Activated T-cell treated with anti-CD3 and anti-CD28 coated beads, Interleukin-2, amount 50 U/mL, for 48 hours (primary cell): ENCODE results near the gene POP4.

Experiments used
- DNase-seq, 2 experiments: peaks; one replicate each; pipeline ENCODE4 v3.0.0-alpha.2; 2020

Gene POP4

DNA sequence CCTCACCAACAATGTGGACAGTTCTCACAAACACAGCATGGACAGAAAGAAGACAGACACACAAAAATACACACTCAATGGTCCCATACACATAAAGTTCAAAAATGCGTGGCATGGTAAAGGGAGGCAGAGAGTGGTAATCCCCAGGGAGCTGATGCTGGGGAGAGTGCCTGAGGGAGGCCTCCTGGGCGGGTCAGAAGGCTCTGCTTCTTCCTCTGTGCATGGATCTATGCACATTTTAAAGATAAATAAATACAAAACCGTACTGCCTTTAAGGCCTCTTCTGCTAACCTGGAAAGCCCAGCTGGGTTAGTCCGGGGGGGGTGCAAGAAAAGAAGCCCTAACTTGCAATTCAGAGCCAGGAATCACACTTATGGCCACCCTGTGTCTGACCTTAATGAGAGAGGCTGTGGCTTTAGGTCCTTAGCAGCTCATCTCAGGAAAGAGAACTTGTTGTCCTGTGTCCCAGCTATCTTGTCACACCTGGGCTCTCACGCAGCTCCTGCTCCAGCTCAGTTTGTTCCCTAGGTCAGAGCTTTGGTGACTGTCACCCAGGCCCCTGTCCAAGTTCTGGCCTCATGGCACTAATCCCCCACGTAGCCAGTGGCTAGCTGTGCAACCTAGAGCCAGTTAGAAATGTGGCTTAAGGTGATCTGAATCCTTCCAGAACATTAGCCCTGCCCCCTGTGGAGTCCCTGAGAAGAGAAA, 28.5 kb downstream of the POP4 start:
- no peak for DNase-seq

DNA sequence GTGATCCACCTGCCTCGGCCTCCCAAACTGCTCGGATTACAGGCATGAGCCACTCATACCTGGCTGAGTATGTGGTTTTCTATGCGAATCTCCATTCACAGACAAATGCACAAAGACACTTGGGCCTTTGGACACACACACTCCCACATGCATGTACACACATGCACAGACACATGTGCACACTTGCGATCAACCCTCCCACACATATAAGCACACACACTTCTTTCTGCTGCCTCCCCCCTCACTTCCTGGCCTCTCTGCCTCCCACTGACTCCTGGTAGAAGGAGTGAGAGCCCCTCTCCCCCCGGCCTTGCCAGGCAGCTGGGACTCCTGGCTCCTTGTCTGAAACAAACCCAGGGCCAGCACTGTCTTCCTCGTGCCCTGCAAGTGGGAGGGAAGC, 29.9 kb downstream of the POP4 start:
- DNase-seq: no peak

DNA sequence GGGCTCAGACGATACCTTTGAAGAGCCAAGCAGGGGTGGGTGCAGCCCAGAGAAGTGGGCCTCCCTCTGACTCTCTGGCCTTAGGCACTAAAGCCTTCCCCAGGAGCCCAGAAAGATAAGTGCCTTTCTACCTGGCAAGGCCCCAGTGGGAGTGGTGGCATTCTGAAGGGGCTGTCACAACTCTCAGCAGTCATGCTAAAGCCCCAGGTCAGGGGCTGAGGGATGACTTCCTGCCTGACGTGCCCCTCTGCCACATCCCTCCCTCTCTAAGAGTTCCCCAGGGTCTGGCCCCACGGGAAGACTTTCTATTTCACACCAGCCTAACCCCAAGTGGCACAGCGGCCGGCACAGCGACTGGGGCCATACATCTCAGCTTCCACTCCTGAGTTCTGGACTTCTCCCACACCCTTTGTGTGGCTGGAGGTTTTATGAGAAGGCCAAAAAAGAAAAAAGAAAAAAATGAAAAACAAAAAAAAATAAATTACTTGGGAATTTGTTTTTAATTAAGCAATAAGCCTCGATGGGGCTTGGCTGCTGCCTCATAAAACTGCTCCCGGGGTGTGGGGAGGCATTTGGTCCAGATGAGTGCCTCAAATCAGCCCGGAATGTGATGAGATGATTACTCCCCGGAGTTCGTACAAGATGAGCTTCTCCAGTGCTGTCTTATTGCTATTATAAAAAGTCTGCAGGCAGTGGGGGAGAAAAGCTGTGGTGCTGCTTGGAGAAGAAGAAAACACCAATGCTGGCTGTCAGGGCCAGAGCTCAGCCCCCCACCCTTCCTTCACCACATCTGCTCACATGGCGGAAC, 30.7 kb downstream of the POP4 start:
- no peak for DNase-seq

DNA sequence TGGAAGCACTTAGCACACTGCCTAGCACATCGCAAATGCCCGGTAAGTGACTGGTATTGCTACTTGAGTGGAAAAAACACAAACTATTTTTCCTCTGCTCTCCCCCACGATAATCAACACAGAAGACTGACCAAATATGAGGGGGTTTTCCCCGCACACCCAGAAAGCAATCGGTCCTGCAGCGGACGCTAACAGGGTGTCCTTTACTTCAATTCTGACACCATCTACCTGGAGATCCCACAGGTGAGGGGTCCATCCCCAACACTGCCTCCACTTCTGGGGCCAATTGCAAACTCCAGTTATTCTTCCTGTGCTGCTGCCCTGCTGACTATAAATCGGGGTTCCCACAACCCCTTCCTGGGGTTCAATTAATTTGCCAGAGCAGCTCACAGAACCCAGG, 33.0 kb downstream of the POP4 start:
- no peak for DNase-seq

DNA sequence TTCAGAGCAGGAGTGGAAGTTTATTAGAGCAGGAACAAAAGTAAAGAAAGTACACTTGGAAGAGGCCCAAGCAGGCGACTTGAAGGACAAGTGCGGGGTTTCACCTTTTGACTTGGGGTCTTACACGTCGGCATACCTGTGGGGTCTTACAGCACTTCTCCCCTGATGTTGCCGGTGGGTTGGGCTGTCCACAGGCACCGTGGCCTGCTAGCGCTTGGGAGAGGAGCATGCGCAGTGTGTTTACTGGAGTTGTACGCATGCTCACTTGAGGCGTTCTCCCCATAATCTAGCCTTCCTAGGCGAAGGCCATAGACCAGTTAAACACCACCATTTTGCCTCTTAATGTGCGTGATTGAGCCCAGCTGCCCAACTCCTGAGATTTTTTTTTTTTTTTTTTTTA, 34.1 kb downstream of the POP4 start:
- DNase-seq: no peak

DNA sequence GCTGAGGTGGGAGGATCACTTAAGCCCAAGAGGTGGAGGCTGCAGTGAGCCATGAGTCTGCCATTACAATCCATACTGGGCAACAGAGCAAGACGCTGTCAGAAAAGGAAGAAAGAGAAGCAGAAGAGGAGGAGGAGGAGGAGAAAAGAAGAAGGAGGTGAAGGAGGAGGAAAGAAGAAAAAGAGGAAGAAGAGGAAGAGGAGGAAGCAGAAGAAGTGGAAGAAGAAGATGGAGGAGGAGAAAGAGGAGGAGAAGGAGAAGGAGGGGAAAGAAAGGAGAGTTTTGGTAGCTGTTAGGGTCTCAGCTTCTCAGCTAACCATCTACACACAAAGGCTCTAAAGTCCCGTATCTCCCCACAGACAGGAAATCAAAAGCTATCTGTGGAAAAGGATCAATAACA, 35.5 kb downstream of the POP4 start:
- no peak for DNase-seq

DNA sequence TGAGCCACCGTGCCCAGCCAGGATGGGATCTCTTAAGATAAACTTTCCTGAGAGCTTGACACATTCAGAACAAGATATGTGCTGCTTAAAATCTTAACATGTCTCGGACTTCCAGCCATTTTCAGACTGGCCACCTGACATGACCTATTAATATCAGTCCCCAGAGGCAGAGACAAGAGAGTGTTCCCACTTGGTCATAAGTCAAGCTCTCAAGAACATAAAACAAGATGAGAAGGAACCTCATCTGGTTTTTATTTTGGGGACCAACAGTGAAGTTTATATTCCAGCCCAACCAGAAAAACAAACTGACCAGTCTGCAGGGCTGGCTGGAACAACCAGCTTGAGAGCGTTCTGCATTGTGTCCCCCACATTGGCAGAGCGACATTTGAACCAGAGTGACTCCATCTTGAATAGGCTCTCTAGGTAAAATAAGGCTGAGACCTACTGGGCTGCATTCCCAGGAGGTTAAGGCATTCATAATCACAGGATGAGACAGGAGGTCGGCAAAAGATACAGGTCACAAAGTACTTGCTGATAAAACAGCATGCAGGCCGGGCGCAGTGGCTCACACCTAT, 37.4 kb downstream of the POP4 start:
- no peak for DNase-seq

DNA sequence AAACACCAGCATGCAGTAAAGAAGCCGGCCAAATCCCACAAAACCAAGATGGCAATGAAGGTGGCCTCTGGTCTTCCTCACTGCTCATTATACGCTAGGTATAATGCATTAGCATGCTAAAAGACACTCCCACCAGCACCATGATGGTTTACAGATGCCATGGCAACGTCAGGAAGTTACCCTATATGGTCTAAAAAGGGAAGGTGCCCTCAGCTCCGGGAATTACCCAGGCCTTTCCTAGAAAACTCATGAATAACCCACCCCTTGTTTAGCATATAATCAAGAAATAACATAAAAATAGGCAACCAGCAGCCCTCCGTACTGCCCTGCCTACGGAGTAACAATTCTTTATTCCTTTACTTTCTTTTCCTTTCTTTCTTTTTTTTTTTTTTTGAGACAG, 38.1 kb downstream of the POP4 start:
- DNase-seq: no peak

DNA sequence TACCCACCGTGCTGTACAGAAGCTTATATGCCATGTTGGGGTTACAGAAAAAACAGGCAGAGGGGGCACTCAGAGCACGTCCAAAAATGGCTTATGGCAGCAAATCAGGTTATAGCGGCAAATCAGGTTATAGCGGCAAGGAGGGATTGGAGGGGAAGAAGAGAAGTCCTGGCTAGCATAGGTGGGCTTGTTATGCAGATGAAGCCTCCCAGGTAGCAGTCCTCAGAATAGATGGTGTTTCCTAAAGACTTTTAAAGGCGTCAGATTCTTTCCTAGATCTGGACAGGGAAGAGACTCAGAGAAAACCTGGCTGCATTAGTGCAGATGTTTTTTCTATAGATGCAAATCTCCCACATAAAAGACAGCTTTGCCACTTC, 39.4 kb downstream of the POP4 start:
- DNase-seq: no peak

DNA sequence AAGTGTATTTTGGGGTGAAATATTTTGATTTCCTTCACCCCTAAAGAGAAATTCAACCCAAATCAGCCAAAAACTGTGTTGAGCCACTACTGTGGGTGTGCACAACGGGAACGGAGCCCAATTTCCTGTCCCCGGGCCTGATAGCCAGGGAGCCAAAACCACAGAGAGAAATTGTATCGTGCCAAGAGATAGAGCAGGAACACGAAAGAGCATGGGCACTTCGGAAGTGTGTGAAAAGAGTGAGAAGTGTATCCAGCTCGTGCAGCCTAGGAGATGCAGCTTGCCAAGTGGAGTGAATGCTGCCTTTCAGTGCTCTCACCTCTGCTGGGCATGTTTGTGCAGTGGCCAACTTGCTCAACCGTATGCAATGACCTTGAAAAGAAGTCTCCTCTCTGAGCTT, 39.8 kb downstream of the POP4 start:
- DNase-seq: peak in 1 of 2 experiments; percentile 23

DNA sequence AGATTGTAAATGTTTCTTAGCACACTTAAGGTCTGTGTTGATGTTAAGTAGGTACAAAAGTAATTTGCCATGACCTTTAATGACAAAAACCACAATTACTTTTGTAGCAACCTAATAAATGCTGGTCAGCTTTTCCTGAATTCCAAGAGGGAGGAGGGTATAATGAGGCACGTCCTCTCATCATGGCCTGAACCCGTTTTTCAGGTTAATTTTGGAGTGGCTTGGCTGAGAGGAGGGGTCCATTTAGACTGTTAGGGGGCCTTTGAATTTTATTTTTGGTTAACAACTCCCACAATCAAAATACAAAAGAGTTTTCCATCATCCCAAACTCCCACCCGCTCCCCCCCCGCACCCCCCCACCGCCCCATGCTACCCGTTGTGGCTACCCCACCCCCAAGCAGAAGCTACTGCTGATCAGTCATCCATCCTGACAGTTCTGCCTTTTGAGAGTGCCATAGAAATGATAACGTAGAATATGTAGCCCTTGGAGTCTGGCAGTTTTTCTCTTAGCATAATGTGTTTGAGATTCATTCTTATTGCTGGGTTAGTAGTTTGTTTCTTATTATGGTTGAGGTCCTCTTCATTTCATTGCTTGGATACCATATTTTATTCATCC, 44.8 kb downstream of the POP4 start:
- no peak for DNase-seq

DNA sequence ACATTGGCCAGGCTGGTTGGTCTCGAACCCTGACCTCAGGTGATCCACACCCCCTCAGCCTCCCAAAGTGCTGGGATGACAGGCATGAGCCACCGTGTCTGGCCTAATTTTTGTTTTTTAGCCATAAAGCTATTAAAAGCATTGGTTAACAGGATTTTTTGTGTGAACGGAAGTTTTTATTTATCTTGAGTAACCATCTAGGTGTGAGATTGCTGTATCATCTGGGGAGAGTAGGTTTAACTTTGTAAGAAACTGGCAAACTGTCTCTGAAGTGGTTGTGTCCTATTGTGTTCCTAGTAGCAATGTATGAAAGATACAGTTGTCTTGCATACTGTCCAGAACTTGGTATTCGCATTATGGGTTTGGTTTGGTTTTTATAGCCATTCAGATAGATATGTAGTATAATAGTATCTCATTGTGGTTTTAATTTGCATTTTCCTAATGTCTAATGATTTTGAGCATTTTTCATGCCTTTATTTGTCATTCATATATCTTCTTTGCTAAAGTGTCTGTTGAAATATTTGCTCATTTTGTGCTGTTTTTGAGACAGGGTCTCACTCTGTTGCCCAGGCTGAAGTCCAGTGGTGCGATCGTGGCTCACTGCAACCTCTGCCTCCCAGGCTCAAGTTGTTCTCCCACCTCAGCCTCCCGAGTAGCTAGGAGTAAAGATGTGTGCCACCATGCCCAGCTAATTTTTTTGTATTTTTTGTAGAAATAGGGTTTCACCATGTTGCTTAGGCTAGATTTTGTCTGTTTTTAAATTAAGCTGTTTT, 45.7 kb downstream of the POP4 start:
- no peak for DNase-seq

DNA sequence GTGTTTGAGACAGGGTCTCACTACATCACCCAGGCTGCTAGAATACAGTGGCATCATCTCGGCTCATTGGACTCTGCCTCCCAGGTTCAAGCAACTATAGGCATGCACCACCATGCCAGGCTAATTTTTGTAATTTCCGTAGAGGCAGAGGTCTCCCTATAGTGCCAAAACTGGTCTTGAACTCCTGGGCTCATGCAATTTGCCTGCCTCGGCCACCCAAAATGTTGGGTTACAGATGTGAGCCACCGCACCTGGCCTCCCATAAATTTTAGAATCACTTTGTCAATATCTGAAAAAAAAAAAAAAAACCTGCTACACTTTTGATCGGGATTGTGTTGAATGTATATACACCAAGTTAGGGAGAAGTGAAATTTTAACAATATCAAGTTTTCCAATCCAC, 47.3 kb downstream of the POP4 start:
- DNase-seq: no peak

DNA sequence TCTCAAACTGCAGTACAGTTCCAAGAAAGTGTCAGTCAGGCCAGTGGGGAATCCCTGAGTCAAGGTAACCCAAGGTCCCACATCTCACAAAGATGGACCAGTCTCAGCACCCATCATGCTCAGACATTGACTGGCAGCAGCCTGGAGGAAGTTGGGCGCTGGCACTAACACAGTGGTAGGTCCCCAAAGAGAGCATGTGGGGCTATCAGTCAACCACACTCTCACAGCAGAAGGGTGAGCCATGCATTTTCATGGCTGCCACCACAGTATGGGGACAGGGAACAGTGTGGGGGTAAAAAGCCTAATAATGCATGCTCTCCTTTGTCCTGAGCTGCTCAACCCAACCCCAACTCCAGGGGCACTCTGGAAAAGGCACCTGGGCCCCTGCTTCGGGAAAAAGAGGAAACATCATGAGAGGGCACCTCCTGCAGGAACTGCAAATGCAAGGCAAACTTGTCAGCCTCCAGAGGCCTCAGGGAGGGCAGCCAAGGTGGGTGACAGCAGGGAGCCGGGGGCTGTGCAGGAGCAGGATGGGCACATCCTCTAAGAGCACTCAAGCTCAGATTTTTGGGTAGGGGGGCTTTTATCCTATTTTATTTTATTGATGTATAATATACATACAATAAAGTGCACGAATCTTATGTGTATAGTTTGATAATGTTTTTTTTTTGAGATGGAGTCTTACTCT, 49.7 kb downstream of the POP4 start:
- no peak for DNase-seq

DNA sequence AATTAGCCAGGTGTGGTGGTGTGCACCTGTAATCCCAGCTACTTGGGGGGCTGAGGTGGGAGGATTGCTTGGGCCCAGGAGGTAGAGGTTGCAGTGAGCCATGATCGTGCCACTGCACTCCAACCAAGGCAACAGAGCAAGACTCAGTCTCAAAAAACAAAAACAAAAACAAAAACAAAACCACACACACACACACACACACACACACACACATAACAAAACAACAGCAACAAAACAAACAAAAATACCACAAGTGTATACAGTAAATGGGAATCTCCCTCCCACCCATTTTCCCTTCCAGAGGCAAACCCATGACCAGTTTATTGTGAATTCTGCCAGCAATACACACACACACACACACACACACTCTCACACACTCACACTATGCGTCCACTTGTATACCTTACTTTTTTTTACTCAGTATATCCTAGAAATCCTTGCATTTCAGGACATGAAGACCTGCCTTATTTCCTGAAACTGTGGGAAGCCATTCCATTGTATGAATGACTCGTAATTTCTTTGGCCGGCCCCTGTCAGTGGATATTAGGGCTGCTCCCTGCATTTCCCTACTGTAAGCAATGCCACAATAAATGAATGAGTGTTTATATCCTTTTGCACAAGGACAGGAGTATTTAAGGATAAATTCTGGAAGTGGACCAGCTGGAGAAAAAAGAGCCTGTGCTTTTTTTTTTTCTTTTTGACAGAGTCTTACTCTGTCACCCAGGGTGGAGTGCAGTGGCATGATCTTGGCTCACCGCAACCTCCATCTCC, 52.3 kb downstream of the POP4 start:
- no peak for DNase-seq

DNA sequence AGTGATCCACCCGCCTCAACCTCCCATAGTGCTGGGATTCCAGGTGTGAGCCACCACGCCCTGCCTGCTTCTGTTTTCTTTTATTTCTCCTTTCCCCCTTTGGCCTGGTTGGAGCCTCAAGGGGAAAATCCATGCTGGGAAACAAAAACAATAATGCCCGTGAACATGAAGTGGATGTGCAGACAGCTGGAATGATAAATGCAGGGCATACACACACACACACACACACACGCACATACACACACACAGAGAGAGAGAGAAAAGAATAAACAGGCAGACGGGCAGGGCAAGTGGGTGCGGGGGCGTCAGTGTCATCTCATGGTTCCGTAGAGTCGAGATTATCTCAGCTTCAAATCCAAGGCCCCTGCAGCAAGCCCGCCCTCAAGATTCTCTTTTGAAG, 54.8 kb downstream of the POP4 start:
- DNase-seq: peak; percentile 58 to 72

DNA sequence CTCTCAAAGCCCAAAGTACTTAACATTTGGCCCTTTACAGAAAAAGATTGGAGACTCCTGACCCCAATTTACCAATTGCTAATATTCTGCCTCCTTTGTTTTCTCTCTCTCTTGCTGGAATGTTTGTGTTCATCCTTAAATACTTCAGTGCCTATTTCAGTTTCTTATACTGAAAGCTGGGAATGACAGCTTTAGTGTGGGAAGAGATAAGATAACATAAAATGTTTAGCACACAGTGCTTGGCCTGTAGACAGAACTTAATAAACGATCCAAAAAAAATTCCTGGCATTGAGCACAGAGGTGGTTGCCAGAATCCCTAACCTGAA, 56.2 kb downstream of the POP4 start:
- DNase-seq: no peak

DNA sequence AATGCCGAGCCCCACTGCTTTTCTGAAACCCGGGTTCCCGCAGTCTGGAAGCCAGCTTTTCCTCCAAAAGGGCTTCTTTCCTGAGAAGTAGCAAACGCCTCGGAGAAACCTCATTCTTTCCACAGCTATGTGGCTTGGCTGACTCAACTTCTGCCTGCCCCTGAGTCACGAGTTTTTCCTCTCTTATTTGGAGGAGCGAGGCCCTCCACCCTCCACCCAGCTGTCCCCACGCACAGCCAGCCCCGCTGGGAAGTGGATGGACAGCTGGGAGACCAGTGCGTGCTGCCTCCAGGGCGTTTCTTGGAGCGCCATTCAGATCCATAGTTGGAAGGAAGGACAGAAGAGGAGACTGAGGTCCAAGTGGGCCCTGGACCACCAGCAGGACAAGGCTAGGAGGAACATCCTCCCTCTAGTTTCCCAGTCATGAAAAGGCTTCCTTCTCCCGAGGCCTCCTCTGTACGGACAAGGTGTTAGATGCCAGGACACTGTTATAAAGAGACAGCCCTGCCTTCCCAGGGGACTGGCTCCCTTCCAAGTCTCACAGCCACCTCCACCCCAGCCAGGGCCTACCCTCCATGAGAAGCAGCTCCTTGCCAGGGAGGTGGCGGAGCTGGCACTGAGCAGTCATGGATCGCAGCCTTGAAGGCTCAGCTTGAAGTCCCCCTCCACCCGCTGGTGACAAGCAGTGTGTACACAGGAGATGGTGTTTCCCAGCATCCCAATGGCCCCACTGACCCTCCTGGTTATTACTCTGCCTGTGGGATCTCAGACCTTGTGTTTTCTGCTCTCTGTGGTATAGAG, 56.7 kb downstream of the POP4 start:
- peak; percentile 65 to 70 for DNase-seq

DNA sequence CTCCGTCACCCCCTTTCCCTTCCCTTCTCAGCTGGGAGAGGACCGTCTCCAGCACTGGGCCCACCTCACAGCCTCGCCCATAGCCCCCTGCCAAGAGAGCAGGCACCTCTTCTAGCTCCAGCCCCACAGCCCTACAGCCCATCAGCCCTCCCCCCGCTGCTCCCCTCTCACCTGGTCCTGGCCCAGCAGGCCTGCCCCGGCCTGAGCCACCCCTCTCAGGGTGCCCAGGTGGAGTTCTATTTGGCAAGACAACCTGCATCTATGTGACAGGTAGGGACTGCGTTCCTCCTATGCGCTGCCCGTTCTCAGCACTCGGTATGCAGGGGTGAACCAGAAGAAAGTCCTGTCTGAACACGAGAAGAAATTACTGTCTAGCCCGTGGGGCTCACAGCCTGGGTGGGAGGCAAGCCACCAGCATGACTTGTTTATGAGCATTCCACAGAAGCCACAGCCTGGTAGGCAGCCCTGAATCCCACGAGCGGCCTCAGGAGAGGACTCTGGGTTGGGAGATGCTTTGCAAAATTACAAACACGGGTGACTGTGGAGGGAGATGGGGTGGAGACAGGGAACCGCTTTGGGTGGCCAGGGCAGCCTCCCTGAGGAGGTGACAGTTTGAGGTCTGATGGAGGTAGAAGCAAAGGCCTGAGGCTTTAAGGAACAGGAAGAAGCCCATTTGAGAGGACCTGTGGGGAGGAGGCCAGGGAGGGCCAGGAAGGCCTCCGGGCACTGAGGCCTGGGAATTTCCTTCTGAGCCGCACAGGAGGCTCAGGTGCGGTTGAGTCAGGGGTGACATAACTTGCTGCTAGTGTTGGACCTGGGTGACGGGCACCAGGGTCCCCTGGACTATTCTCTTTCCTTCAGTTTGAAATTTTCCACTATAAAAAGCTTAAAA, 58.0 kb downstream of the POP4 start:
- no peak for DNase-seq

DNA sequence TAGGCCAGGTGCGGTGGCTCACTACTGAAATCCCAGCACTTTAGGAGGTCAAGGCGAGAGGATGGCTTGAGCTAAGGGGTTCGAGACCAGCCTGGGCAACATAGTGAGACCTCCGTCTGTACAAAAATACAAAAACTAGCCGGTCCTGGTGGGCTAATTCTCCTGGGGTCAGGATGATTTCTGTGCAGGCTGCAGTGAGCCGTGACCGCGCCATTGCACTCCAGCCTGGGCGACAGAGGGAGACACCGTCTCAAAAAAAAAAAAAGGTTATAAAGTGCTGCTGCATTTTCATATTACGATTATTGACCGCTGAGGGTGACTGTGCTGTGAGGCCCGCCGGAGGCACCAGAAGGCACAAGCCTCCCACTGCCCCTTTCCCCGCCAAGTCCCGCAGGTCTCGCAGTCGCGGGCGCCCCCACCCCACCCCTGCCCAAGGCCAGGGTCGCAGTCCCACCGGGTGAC, 58.7 kb downstream of the POP4 start:
- peak in 1 of 2 experiments; percentile 25 for DNase-seq
